Measurements from ENCODE around the gene MTNR1B.

DNA sequence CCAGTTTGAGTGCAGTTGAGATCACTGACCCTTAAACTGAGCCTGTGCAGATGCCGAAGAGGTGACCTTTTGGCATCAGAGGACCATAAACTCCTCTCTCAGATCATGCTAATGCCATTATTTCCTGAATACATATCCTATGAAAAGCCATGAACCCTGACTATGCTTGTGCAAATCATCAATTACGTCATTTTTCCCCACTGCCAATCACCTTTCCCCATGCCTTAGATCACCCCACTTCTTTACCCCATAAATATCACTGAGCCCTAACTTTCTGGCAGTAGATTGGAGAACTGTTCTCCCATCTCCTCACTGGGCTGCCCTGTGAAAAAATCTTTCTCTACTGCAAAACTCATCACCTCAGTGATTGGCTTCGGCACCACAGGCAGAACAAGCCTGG is 32.9 kb downstream of the MTNR1B start:
- TF ChIP-seq, protein P1, sequence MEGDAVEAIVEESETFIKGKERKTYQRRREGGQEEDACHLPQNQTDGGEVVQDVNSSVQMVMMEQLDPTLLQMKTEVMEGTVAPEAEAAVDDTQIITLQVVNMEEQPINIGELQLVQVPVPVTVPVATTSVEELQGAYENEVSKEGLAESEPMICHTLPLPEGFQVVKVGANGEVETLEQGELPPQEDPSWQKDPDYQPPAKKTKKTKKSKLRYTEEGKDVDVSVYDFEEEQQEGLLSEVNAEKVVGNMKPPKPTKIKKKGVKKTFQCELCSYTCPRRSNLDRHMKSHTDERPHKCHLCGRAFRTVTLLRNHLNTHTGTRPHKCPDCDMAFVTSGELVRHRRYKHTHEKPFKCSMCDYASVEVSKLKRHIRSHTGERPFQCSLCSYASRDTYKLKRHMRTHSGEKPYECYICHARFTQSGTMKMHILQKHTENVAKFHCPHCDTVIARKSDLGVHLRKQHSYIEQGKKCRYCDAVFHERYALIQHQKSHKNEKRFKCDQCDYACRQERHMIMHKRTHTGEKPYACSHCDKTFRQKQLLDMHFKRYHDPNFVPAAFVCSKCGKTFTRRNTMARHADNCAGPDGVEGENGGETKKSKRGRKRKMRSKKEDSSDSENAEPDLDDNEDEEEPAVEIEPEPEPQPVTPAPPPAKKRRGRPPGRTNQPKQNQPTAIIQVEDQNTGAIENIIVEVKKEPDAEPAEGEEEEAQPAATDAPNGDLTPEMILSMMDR (IDR thresholded peaks at IDR 0.05): no peak
- TF ChIP-seq, protein P2, sequence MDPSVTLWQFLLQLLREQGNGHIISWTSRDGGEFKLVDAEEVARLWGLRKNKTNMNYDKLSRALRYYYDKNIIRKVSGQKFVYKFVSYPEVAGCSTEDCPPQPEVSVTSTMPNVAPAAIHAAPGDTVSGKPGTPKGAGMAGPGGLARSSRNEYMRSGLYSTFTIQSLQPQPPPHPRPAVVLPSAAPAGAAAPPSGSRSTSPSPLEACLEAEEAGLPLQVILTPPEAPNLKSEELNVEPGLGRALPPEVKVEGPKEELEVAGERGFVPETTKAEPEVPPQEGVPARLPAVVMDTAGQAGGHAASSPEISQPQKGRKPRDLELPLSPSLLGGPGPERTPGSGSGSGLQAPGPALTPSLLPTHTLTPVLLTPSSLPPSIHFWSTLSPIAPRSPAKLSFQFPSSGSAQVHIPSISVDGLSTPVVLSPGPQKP (IDR thresholded peaks at IDR 0.05; ENCODE audit: low read depth, low read length): no peak
- TF ChIP-seq, protein P3, sequence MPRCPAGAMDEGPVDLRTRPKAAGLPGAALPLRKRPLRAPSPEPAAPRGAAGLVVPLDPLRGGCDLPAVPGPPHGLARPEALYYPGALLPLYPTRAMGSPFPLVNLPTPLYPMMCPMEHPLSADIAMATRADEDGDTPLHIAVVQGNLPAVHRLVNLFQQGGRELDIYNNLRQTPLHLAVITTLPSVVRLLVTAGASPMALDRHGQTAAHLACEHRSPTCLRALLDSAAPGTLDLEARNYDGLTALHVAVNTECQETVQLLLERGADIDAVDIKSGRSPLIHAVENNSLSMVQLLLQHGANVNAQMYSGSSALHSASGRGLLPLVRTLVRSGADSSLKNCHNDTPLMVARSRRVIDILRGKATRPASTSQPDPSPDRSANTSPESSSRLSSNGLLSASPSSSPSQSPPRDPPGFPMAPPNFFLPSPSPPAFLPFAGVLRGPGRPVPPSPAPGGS (IDR thresholded peaks at IDR 0.05): no peak
- TF ChIP-seq NFE2L2 (conservative IDR thresholded peaks at IDR 0.05; ENCODE audit: low read length) (no peak), EP300 (IDR thresholded peaks at IDR 0.05) (no peak), POLR2A (IDR thresholded peaks at IDR 0.05; ENCODE audit: low read length) (no peak), CEBPB (IDR thresholded peaks at IDR 0.05) (no peak), RFX5 (IDR thresholded peaks at IDR 0.05) (no peak), POLR2AphosphoS2 (conservative IDR thresholded peaks at IDR 0.05; ENCODE audit: low read length) (no peak)

Data from A549 (cell line).